Mammary epithelial cell (primary cell): Measurements from ENCODE around the gene IQSEC1.

Experiments used
- EZH2 ChIP-seq: IDR thresholded peaks from 2 replicates; pipeline ENCODE4 v1.6.1; 2012; ENCODE audit warnings: low read length, inconsistent platforms, borderline replicate concordance
- TF ChIP-seq, protein P1 (sequence below), 2 donors: IDR thresholded peaks in 1 of 2; conservative IDR thresholded peaks in 1 of 2; 2 replicates each; pipeline ENCODE4 v1.5.1; 2011 to 2012; ENCODE audit warnings: inconsistent platforms in 2 of 2, low read length in 2 of 2, mild to moderate bottlenecking in 2 of 2, control low read depth in 1 of 2, low read depth in 1 of 2; ENCODE audit not compliant: insufficient read depth in 1 of 2; ENCODE audit errors: extremely low read depth in 1 of 2

DNA sequence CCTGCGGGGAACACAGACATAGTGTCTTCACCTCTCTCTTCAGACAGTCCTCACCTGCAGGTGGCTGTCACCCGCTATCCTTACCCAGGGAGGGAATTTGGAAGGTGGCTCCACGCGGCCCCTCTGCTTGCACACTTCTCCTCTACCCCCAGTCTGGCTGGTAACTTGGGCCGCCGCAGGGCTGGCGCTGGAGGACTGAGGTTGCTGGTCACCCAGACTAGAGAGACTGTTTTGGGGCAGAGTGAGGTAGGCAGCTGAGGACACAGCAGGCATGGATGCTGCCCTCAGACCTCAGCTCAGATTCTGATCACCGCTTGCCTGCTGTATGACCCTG is 12.6 kb upstream of the IQSEC1 start:
- TF ChIP-seq, protein P1, sequence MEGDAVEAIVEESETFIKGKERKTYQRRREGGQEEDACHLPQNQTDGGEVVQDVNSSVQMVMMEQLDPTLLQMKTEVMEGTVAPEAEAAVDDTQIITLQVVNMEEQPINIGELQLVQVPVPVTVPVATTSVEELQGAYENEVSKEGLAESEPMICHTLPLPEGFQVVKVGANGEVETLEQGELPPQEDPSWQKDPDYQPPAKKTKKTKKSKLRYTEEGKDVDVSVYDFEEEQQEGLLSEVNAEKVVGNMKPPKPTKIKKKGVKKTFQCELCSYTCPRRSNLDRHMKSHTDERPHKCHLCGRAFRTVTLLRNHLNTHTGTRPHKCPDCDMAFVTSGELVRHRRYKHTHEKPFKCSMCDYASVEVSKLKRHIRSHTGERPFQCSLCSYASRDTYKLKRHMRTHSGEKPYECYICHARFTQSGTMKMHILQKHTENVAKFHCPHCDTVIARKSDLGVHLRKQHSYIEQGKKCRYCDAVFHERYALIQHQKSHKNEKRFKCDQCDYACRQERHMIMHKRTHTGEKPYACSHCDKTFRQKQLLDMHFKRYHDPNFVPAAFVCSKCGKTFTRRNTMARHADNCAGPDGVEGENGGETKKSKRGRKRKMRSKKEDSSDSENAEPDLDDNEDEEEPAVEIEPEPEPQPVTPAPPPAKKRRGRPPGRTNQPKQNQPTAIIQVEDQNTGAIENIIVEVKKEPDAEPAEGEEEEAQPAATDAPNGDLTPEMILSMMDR (conservative IDR thresholded peaks at IDR 0.05 in 1 of 2, IDR thresholded peaks at IDR 0.05 in 1 of 2; ENCODE audit: extremely low read depth in 1 of 2, insufficient read depth in 1 of 2, low read depth in 1 of 2, low read length in 2 of 2), result no peak
- TF ChIP-seq EZH2, result no peak
